Measurements from ENCODE around the gene ABCC3. TPM values are rescaled to one million over a fixed set of nuclear protein-coding genes. Genes with fewer than 3 reads are reported as not detected.

Gene ABCC3
- total and polyA plus RNA-seq, 2 donors (not counting 3 experiments of a cell fraction or from before 2014, with no cell fraction given): 1.1 to 2.6 TPM

GRCh38 chr17:50719924-50720794 is 85.5 kb downstream of the ABCC3 start:
- Histone ChIP-seq H3K9me3 (replicated peaks; ENCODE audit: control insufficient read depth, insufficient read depth, low read length) (no peaks in the 10 kb centered on the region), H3K4me1 (ENCODE audit: control insufficient read depth, extremely low read depth, insufficient read depth, low read length) (peaks cover 22% of the 10 kb centered on the region), H3K27me3 (ENCODE audit: control insufficient read depth in 2 of 2, insufficient read depth in 2 of 2, low read length in 2 of 2) (no peaks in the 10 kb centered on the region), H2AFZ (ENCODE audit: low read depth, low read length) (no peak overlapping the region), H3K4me2 (ENCODE audit: insufficient read depth, low read length) (peak overlapping the region; percentile 91), H3K9ac (replicated peaks; ENCODE audit: extremely low read depth, insufficient read depth, low read length) (peak overlapping the region; percentile 98), H3K36me3 (ENCODE audit: control insufficient read depth in 2 of 2, extremely low read depth in 1 of 2, insufficient read depth in 2 of 2, low read length in 2 of 2) (no peaks in the 10 kb centered on the region), H3K79me2 (ENCODE audit: control insufficient read depth, insufficient read depth, low read length) (peaks cover 58% of the 10 kb centered on the region), H3K27ac (ENCODE audit: insufficient read depth, low read depth, low read length) (peak overlapping the region; percentile 94), H3K4me3 (replicated peaks in 1 of 3; ENCODE audit: insufficient read depth in 1 of 3, low read depth in 1 of 3, low read length in 3 of 3) (peak overlapping the region; percentile 70 to 98 (median 90)), H4K20me1 (replicated peaks; ENCODE audit: control insufficient read depth, extremely low read depth, insufficient read depth, low read length) (peaks cover 11% of the 10 kb centered on the region), H3K9me1 (replicated peaks; ENCODE audit: control insufficient read depth, extremely low read depth, insufficient read depth, low read length) (no peaks in the 10 kb centered on the region)
- CTCF ChIA-PET: interaction anchor here (0.8 to 1.5 kb wide), 3 partner anchors 12 to 63 kb away, joined by 3 to 9 read pairs (median 3); partner anchors contain the start of gene ANKRD40
- dilution Hi-C loops (cut with MboI; ENCODE audit: extremely low pct_ligation_motif_present, low sequenced_read_pairs): no loop called here
- DNase-seq (ENCODE audit: low read depth, low spot score) (no peak), FAIRE-seq (peak; percentile 62)
- intact Hi-C loops (cut with micrococcal nuclease): loop anchor here (1.0 to 2.0 kb wide), 2 partner anchors 12 to 147 kb away; partner anchors contain the start of gene TOB1
- POLR2A ChIA-PET: interaction anchor here (1.1 kb wide), 1 partner anchor 12 kb away, joined by 7 read pairs; the partner anchor contains the start of gene ANKRD40
- TF ChIP-seq MAX (IDR thresholded peaks at IDR 0.05; ENCODE audit: insufficient read depth, insufficient read length) (no peak), EZH2 (IDR thresholded peaks at IDR 0.05; ENCODE audit: borderline replicate concordance, low read depth, low read length, severe bottlenecking) (no peak), JUN (IDR thresholded peaks at IDR 0.05; ENCODE audit: borderline replicate concordance, insufficient read depth, insufficient read length, low read depth) (no peak), POLR2A (IDR thresholded peaks at IDR 0.05; ENCODE audit: low read depth, low read length) (no peak), GATA2 (IDR thresholded peaks at IDR 0.05; ENCODE audit: insufficient read depth, insufficient read length, low read depth, low read length) (no peak)
- BruUV-seq (replicated peaks): TSS peak; percentile 30

Data from endothelial cell of umbilical vein (primary cell).